Activated T-helper 1 cell treated with anti-CD3 and anti-CD28 coated beads, Interleukin-2, amount 50 U/mL, for 16 hours (primary cell): Measurements from ENCODE around the gene HEXIM1.
"Not testable (repeated sequence)": the region's sequence is repeated elsewhere in the genome, so short reads cannot be mapped to it uniquely, and the experiment has no call there.

ENCODE experiments used
- DNase-seq, 2 donors: peaks; one replicate each; pipeline ENCODE4 v3.0.0-alpha.2; 2020; ENCODE audit warnings: low read depth in 1 of 2, low spot score in 1 of 2

HEXIM1 gene

DNA sequence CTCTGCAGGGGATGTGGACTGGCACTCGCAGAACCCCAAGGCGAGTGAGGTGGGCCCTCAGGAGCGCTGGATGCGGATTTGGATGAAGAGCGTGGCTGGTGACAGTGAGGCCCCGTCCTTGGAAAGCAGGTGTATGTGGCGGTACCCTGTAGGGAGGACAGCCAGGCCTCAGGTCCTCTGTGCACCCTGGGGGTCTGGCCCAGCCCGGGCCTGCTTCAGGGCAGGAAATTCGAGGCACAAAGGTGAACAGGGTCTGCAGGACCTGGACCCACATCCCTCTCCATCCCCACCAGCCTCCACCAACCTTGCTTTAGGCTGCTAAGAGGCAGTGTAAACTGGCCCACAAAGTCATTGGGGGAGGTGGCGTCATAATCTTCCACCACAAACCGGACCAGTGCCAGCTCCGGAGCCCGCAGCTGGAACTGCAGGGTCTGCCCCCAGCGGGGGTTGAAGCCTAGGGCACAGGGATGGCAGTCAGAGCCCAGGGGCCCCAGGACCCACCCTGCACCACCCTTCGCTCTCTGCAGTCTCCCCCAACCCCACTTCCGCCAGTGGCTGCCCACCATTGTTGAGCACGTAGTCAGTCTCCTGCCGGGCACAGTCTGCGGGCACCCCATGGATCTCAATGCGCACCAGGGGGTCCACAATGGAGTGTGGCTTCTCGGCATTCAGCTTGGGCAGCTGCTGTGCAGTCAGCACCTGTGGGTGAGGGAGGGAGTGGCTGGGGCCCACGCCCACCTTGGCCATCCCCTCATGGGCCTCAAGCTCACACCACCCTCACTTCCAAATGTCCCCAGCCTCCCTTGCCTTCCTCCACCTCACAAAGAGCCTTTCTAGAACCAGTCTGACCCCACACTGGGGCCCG is 35.5 kb upstream of the HEXIM1 start:
- no peak for DNase-seq

DNA sequence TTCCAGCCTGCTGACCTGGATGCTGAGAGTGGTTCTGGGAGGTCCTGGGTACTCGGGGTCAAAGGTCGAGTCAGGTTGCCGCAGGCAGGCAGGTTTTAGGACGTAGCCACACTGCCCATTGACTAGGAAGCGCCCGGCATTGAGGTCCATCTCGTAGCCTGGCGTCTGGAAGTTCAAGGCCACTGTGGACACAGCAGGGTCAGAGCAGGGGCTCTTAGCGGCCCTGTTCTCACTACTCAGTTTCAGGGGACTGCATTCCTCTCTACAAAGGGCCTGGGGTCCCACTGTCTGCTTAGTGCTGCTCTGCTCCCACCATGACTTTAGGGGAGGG is 34.9 kb upstream of the HEXIM1 start:
- no peak for DNase-seq

DNA sequence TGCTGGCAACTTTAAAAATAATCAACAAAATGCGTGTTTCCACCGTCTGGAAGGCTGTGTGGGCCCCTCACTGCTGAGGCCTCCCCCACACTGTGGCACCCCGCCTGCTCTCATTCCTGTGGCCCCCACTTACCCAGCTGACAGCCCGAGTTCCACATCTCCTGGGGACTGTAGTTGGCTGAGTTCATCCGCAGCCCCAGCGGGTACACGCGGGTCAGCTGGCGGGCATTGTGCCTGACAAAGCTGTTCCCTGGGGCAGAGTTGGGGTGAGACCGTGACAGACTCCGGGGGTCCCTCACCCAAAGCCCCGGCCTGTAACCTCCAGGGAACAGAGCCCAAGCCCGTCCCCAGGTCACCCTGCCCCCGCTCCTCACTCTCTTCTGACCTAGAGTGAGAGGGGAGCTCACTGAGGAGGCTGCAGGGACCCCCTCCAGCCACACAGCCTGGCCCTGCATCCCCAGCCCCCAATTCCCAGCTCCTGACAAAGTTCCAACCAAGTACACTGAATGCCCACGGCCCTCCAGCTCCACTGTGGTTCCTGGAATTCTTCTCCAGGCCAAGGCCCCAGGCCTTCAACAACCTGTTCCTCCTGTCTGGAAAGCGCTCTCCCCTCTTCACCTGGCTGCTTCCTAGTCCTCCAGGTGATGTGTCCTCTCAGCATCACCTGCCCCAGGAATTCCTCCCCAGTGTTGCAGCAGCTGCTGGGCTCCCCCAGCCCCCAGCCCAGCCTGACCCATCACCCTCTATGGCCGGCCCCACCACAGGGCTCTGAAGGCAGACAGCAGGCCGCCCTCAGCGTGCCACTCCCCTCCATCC is 34.0 kb upstream of the HEXIM1 start:
- DNase-seq = no peak

DNA sequence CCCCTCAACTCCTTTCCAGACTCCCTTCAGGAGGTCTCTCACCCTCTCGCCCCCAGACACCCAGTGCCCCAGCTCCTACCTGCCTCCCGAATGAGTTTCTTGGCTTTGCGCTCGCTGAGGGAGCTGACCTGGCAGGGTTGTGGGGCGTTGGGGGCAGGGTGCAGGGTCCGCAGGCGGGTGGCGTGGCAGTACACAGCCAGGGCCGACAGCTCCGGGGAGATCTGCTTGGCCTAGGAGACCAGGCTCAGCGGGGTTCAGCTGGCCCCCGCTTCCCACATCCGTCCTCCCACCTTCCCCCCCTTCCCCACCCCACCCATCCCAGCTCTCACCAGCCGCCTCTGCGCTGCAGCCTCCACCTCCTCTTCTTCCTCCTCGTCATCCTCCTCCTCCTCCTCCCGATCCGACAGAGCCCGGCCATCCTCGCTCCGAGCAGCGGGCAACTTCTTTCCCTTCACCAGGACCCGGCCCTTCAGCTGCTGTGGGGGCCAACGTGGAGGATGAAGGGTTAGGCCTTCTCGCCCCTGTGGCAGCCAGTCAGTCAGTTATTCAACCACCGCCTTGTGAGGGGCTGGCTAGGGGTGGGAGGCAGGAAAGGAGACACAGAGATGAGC is 33.2 kb upstream of the HEXIM1 start:
- no peak for DNase-seq

DNA sequence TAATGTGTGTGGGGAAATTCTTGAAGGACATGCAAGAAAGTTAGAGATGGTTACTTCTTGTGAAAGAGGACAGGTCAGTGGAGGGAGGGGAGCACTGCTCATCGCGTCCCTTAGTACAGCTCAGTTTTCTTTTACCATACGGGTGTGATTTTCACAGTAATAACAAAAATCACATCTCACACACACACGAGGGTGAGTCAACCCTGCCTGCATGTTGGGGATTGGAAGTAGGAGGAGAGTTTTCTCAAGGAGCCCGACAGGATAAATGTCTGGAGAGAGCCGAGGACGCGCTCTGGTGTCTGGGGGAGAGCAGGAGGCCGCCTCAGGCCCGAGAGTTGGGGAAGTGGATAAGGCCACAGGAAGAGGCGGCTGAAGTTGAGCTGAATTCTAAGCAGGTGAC is 32.4 kb upstream of the HEXIM1 start:
- DNase-seq = no peak

DNA sequence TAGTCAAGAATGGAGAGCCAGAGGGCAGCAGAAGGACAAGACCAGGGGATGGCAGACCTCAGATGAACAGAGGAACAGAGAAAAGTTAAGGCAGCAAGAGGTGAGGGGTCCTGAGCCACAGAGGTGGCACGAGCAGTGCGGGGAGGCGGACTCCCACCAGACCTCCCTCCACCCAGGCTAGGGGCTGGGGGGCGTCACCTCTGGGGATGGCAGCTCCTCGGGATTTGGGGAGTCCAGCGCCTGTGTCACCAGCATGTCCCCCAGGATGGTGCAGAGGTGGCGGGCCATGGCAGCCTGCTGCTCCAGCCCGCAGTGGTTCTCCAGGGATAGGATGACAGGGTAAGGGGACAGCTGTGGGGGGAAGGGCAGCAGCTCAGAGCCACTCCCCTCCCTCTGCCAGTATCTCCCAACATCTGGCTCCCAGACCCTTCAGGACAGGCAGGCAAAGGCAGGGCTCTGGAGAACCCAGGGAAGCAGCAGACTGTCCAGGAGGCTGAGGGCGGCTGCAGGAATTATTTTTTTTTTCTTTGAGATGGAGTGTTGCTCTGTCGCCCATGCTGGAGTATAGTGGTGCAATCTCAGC is 31.8 kb upstream of the HEXIM1 start:
- no peak for DNase-seq

DNA sequence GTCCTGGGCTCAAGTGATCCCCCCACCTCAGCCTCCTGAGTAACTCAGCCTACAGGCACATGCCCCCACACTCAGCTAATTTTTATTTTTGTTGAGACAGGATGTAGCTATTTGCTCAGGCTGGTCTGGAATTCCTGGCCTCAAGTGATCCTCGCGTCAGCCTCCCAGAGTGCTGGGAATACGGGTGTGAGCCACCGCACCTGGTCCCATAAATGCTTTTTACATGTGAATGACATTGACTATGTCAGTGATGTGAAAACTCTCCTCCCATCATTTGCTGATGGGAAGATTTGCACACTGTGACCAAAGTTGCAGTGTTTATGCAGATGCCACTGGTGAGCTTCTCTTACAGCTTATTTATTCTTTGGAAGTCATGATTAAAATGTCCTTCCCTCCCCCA is 30.9 kb upstream of the HEXIM1 start:
- no peak for DNase-seq

DNA sequence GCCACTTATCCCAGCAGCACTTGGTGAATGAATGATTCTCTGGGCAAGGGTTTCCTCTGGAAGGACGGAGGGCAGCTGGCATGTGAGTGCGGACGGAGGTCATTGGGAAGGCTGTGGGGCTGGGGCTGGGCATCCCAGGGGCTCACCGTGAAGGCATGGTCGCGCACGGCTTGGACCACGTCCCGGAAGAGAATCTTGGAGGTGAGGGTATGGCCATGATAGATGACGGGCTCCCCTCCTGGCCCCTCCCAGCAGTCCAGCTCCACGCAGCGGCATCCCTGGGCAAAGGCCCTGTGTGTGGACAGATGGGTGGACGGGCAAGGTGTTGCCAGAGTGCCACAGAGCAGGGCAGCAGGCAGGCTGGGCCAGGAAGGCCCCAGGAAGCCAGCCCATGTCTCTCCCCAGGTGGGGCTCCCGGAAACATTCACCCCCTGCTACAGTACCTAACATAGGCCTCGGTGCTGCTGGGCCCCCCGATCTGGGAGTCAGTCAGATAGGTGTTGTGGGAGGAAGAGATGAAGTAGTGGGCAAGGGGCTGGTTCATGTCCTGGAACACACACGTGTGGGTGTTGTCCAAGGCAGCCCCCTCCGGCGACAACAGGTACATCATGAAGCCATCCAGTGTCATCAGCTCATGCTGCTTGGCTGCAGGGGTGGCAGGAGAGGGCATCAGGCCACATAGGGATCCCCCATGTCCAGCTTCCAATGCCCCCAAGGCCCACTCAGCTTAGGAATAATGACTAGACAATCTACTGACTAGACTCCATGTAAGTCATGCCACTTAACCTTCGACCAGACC is 30.2 kb upstream of the HEXIM1 start:
- no peak for DNase-seq

DNA sequence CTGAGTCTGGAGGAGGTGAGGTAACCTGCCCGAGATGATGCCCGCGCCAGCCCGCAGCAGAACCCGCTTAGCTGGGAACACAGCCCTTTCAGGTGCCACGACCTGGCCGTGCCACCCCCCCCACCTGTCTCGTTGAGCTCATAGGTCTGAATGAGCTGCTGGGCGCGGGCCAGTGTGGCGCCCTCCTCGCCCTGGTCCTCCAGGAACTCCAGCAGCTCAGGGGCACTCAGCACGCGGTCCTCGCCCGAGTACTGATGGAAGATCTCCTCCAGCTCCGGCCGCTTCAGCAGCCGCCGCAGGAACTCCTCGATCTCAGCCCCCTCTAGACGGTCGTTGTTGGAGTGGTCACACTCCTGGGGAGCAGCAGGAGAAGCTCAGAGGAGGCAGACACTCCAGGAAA is 29.6 kb upstream of the HEXIM1 start:
- no peak for DNase-seq

DNA sequence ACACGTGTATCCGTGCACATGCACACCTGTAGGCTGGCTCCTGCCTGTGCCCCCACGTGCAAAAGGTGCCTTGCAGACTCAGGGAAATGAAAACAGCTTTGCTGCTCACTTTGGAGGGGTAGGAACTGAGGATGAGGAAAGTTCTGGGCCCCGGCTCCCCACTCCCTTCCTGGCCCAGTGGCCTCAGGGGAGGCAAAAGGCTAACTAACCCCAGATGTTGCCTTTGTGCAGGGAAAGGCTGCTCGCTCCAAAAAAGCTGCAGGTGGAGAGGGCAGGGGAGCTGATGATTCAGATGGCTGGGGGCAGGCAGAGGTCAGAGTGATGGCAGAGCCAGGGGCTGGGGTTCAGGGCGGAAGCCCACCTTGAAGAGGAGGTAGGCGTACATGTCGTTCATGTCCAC is 28.3 kb upstream of the HEXIM1 start:
- no peak for DNase-seq

DNA sequence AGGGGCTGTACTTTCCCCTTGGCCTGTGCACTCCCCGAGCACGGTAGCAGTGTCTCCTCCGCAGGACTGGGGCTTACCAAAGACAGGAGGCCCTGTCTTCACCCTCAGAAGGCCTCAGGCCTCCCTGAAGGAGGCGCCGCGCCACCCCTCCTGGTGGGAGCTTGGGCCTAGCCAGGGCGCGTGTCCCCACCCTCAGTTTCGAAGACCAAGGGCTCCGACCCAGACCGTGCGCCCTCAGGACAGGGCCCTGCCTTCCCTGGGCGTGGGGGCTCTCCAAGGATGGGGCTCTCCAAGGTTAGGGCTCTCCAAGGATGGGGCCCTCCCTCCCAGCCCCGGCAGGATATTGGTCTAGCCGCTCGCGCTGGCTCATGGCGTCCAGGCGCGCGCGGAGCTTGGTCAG is 27.7 kb upstream of the HEXIM1 start:
- no peak for DNase-seq

DNA sequence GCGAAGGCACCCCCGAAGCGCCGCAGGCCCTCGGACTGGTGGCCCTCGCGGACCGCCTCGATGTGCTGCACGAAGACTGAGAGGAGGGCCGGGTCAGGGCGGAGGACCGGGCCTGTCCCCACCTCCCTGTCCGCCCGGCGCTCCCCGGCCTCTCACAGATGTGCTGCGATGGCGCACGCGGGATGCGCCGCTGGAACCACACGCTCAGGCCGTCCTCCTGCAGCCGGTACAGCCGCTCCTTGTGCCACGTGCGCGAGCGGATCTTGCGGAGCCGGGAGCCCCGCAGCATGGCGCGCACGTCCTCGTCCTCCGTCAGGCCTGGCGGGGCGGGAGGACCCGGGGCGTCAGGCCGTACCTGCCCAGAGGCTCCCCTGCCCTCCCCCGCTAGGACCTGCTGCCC is 27.2 kb upstream of the HEXIM1 start:
- no peak for DNase-seq

DNA sequence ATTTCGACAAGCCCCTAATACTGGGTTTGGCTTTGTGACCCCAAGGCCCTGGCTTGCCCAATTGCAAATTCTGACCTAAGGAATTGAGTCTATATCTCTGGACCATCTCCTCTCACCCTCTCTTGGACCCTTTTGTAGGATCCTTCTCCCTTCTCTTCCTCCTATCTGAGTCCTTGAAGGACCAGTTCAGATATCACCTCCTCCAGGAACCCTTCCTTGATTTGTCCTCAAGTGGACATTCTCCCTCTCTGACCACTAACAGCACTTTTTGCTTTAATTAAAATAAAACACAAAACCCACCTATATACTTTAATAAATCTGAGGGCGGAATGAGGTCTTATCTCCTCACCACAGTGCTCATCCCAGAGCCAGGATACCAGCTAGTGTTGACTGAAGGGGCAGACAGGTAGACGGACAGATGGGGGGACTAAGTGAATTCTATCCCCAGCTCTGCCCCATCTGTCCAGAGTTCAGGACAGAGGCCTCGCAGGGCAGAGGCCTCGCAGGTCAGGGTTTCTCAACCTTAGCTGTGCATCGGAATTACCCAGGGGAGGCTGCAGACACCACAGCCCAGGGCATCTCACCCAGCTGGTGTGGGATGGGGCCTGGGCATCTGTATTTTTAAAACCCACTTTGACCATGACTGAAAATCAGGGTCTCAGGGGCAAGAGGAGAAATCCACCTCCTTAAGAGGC is 25.1 kb upstream of the HEXIM1 start:
- DNase-seq = no peak

DNA sequence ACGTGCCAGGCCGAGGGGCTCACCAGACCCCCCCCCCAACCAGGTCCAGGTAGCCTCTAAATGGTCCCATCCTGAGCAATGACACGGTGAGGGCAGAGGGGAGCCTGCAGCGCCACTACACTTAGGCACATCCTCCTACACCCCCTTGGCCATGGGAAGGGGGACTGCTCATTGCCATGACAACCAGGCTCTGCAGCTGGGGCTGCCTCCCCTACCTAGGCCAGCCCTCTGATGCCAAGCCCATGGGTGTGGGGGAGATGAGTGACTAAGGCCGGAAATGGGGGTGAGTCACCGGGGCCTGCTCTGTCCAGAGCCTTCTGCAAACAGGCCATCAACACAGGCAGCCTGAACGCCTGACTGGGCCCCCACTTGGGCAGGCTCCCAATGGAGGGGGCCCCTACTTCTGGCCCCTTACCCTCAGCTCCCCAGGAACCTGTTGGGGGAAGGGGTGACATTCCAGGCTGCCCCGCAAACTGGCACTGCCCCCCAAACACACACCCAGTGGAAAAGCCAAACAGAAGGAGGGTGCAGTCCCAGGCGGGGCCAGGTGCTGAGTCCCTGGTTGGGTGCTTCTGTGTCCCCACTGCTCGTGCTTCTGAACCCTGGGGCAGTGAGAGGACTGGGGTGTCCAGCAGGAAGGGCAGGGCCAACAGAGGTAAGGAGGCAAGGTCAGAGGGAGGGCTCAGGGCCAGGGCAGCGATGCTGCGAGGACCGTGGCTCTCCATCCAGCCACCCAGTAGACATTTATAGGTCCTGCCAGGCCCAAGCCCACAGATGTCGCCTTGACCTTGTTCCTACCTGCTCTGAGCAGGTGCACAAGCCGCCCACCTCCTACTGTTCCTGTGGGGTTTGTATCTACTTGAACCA is 24.1 kb upstream of the HEXIM1 start:
- DNase-seq = no peak

DNA sequence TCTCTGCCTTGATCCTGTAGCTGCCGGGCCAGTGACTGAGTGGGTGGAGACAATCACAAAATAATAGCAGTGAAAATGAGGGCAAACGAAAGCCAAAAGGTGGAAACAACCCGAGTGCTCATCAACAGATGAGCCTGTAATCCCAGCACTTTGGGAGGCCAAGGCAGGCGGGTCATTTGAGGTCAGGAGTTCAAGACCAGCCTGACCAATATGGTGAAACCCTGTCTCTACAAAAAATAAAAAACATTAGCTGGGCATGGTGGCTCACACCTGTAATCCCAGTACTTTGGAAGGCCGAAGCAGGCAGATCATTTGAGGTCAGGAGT is 23.5 kb upstream of the HEXIM1 start:
- not testable (repeated sequence) for DNase-seq

DNA sequence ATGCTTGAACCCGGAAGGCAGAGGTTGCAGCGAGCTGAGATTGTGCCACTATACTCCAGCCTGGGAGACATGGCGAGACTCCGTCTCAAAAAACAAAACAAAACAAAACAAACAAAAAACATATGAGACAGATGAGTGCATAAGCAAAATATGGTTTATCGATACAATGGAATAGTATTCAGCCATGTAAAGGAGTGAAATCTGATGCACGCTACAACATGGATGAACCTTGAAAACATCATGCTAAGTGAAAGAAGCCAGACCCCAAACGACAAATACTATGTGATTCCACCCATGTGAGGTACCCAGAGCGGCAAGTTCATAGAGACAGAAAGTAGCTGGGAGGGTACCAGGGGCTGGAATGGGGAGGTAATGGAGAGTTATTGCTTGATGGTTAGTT is 22.8 kb upstream of the HEXIM1 start:
- no peak for DNase-seq

DNA sequence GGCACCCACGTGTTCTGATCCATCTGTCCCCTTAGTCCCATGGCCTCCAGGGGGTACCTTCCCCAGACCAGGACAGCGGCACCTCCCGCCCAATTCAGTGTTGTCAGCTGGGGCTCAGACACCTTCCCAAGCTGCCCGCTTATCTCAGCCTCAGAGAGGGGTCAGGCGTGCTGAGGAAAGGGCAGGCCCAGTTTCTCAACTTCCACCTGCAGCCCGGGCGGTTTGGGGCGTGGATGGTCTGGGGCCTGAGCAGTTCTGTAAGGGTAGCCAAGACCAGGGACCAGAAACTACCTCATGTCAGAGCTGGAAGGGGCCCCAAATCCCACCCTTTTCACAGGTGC is 21.1 kb upstream of the HEXIM1 start:
- no peak for DNase-seq

DNA sequence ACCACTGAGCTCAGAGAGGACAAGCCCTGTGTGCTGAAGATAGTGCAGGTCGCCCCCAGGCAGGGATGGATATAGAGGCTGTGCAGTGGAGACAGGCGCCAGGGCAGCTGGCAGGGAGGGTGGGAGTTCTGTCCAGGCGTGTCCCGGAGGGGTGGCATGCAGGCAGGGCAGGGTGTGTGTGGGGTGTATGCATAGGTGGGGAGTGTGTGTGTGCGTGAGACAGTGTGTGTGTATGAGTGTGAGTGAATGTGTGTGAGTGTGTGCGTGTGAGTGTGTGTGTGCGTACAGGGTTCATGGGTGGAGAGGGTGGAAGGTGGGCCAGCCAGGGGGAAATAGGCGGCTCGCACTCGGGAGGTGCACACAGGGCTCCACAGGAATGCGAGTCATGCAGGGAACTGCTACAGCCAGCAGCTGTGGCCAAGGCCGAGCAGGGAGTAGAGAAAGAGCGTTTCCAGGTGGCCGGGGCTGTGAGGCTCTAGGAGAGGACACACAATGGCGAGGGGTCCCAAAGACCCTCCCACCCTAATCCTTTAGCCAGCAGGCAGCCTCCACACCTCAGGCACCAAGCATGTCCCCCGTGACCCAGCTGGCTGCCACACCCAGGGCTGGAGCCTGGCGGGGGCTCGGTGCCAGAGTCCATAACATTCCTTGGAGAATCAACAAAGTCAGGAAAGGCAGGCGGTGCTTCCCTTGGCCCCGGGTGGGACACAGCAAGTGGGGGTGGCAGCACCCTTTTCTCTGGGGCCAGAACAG is 20.6 kb upstream of the HEXIM1 start:
- no peak for DNase-seq

DNA sequence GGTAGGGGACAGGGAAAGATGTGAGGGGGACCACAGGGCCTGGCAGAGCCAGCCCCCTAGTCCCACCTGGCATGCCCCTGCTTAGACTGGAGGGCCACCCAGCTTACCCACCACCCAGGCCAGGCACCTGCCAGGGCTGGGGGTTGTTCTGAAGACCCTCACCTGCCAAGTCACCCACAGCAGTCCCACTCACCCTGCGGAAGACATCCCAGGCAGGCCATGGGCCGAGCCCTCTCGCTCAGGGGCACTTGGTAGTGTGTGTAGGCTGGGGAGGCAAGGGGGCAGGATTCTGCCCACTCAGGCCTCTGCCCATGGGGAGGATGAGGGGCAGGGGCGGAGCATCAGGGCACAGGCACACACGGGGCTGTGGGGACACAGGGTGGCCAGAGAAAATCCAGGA is 19.9 kb upstream of the HEXIM1 start:
- DNase-seq = no peak
